ENCODE data around the gene HSP90AB1.

The HSP90AB1 gene

DNA sequence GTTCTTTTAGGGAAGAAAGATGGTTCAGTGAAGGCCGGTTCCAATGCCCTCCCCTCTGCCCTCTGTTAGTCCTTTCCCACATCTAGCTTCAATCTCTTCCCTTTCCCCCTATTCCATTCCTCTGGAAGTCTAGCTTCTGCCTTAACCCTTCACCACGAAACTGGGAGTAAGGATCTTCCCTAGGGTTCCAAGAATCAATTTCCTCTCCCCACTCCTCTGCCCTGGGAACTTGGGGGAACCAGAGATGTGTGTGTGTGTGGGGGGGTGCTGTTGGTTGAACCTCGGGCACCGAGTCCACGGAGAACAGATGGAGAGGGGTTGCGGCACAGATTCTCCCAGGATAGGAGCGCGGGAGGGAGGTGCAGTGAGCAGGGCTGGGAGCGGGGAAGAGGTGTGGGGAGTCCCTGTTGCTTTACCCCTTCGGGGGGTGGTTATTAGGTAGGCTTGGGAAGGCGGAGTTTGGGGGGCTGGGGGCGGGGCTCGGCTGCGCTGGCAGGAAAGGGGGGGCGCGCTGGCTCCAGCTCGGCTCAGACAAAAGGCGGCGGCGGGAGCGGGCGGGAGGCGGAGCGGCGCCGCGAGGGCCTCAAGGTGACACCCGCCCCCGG is 23.1 kb downstream of the HSP90AB1 start, which contains the start of gene TMEM151B:
Gene TMEM151B (plus strand): TSS at position 530 of the 605 bp plus-strand sequence. CDS start 293 bp downstream, outside the sequence.
- DNase-seq, result peak; percentile 16

DNA sequence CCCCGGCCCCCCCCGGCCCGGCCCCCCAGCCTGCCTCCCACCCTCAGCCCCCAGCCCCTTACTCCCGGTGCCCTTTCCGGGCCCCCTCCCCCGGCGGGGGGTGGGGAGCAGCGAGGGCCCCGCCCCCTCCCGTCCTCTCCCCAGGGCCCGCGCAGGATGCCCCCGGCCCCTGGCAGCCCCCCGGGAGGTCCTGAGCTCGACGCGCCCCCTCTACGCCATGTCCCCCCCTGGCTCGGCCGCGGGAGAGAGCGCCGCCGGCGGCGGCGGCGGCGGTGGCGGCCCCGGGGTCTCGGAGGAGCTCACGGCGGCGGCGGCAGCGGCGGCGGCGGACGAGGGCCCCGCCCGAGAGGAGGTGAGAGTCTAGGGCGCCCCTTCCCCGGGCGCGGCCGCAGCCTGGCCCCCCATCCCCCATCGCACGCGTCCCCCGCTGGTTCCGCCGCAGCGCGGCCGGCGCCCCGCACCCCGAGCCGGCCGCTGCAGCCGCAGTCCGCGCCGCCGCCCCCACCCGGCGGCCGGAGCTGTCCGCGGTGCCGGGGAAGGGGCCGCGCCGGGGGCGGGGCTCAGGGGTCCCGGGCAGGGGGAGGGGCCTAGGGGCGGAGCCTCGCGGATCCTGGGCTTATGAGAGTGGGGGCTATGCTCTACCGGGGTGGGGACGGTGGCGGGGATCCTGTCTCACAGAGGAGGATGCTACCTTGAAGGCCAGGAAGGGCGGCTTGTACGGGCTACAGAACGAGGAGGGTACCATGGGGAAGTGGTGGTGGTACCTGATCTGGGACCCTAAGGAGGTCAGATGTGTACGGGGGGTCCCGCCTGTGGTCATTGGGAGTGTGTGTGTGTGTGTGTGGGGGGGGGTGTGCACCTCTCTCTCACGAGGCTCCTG is 23.9 kb downstream of the HSP90AB1 start:
- peak; percentile 46 for DNase-seq

DNA sequence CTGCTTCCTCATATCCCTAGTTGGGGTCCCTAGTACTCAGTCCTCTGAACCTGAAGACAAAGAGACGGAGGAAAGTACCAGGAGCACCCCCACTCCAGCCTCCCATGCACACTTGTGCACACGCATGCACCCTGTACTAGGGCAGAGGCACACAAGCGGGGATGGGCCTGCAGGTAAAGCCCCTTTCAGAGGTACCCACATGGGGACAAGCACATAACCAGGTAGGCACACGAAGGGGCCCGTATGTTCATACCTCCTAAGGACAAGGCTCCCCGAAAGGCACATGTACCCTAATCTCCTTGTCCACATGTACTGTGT is 24.5 kb downstream of the HSP90AB1 start:
- DNase-seq, result no peak

DNA sequence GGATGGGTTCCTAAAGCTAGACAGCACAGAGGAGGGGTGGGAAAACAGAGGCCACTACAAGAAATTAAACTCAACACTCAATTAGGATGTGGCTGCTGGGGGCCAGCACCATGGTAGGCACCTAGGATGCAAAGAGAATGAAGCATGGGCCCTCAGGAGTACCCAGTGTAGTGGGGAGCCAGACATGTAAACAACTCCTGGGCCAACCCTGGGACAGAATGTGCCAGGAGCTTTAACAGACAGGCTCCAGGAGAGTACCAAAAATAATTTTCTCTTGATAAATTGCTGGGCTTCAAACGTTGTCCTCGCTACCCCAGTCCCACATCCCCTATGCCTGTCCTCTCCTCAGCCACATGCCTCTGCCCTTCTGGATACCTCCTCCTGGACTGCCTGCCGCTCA is 25.0 kb downstream of the HSP90AB1 start:
- no peak for DNase-seq

DNA sequence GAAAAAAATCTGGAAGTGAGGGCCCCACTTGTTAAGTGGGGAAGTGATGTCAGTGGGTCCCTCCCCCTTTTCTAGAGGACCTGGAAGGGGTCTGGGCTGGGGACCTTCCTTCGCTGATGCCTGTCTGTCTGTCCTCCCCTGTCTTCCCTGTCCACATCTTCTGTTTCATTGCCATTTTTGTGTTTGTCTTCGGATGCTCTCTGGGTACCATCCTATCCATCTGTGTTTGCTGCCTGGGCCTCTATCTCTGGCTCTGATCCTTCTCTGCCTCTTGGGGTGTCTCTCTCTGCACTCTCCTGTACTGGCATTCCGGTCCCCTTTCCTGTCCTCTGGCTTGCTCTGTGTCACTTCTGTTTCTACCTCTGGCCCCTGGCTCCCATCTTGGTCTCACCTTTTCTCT is 25.6 kb downstream of the HSP90AB1 start:
- DNase-seq, result no peak

DNA sequence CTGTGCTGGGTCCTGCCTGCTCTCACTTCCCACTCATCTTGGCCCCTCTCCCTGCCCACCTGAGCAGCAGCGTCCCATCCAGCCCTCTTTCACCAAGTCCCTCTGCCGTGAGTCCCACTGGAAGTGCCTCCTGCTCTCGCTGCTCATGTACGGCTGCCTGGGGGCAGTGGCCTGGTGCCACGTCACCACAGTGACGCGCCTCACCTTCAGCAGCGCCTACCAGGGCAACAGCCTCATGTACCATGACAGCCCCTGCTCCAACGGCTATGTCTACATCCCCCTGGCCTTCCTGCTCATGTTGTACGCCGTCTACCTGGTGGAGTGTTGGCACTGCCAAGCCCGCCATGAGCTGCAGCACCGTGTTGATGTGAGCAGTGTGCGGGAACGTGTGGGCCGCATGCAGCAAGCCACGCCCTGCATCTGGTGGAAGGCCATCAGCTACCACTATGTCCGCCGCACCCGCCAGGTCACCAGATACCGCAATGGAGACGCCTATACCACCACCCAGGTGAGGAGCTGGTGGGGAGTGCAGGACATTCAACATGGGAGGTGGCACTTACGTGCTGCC is 26.2 kb downstream of the HSP90AB1 start:
- DNase-seq, result no peak

DNA sequence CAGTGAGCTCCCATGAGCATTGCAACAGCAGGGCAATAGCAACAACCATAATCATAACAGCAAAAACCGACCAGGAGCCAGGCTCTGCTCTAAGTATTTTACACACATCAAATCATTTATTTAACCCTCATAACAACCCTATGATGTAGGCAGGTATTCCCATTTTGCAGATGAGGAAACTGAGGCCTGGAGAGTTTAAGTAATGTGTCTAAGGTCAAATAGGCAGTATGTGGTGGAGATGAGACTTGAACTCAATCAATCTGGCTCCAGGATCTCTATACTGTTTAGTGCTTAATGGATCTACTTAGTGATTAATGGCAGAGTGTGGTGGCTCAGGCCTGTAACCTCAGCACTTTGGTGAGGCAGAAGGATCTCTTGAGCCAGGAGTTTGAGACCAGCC is 26.7 kb downstream of the HSP90AB1 start:
- DNase-seq, result no peak

DNA sequence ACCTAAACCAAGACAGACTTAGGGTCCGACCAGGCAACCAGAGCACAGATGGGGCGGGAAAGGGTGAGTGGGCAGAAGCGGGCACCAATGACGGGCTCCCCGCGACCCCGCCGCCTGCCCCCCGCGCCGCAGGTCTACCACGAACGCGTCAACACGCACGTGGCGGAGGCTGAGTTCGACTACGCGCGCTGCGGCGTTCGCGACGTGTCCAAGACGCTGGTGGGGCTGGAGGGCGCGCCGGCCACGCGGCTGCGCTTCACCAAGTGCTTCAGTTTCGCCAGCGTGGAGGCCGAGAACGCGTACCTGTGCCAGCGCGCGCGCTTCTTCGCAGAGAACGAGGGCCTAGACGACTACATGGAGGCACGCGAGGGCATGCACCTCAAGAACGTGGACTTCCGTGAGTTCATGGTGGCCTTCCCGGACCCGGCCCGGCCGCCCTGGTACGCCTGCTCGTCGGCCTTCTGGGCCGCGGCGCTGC is 28.4 kb downstream of the HSP90AB1 start:
- no peak for DNase-seq

DNA sequence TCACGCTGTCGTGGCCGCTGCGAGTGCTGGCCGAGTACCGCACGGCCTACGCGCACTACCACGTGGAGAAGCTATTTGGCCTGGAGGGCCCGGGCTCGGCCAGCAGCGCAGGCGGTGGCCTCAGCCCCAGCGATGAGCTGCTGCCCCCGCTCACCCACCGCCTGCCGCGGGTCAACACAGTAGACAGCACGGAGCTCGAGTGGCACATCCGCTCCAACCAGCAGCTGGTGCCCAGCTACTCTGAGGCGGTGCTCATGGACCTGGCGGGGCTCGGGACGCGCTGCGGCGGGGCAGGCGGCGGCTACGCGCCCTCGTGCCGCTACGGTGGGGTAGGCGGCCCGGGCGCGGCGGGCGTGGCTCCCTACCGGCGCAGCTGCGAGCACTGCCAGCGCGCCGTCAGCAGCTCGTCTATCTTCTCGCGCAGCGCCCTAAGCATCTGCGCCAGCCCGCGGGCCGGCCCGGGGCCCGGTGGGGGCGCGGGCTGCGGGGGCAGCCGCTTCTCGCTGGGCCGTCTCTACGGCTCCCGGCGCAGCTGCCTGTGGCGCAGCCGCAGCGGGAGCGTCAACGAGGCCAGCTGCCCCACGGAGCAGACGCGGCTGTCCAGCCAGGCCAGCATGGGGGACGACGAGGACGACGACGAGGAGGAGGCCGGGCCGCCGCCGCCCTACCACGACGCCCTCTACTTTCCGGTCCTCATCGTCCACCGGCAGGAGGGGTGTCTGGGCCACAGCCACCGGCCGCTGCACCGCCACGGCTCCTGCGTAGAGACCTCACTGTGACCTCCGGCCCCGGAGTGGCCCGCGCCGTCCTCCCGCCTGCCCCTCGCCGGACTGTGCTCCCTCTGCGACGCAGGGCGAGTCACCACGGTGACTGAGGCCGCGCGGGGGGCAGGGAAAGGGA is 29.1 kb downstream of the HSP90AB1 start:
- DNase-seq, result no peak

DNA sequence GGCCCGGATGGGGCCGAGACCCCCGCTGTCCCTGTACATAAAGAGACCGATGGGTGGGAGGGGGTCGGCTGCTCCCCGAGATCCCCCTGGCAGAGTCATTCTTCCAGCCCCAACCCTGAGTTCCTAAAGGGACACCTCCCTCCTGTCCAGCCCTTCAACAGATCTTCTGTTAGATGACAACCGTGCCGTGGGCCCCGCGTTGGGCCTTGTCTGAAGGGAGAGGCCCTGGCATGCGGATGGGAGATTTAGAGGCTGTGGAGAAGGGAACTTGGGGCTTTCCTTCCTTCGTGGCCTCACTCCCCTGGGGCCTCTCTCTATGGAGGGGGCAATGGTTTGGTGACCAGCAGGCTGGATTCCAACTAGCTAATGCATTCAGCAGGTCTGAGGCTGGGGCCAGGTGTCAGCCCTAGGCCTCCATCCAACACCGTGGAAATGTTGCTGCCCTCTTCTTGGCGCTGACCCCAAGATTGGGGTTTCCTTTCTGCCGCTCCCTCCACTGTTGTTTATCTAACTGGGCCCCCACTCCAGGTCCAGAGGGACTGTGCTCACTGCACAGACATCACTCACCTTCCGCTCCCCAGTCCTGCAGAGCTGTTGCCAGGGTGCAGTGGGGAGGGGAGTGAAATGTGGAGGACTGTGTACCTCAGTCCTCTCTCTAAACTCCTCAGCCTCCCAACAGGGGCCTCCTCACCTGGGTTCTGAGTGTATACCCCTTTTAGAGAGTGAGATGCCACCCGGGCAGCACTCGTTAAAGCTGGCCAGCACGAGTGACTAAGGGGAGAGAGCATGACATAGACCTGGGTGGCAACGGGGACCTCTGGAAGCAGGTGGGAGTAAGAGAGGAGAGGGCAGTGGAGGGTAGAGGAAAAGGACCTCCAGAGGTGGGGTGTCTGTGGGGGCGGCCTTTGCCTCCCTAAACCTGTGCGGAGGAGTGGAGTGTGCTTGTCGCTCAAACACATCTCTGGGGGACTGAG is 30.1 kb downstream of the HSP90AB1 start:
- DNase-seq, result no peak

DNA sequence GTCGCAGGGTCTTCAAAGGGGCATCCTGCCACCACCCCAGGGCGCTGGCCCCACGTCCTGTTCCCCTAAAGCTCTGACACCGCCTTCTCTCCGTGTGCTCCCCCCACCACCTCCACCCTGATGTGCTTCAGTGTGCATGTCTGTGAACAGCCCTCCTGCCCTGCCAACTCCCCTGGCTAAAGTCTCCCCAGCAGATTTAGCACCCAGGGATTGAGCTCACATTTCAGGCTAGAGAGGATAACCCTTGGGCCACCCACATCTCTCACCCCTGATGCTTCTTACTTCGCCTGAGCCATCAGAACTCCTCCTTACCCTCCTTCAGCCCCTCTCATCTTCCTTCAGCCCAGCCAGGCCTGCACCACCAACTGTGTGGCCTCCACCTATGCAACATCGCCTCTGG is 30.9 kb downstream of the HSP90AB1 start:
- no peak for DNase-seq

DNA sequence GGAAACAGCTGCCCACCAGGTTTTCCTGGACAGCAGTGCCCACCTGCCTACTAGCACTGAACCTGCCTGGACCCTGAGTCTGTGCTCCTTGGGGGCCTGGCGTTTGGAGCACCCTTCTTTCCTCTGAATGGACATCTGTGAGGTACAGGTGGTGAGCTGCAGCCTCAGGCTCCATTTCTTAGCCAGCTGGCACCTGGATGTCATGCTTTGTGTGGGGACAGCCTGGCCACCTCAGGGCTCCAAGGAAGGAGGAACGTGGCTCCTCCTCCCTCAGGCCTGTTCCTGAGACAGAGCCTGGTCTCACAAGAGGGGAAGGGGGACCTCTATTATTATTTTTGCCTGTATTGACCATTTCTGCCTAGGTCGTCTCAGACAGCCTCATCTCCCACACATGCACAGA is 31.4 kb downstream of the HSP90AB1 start:
- DNase-seq, result no peak

DNA sequence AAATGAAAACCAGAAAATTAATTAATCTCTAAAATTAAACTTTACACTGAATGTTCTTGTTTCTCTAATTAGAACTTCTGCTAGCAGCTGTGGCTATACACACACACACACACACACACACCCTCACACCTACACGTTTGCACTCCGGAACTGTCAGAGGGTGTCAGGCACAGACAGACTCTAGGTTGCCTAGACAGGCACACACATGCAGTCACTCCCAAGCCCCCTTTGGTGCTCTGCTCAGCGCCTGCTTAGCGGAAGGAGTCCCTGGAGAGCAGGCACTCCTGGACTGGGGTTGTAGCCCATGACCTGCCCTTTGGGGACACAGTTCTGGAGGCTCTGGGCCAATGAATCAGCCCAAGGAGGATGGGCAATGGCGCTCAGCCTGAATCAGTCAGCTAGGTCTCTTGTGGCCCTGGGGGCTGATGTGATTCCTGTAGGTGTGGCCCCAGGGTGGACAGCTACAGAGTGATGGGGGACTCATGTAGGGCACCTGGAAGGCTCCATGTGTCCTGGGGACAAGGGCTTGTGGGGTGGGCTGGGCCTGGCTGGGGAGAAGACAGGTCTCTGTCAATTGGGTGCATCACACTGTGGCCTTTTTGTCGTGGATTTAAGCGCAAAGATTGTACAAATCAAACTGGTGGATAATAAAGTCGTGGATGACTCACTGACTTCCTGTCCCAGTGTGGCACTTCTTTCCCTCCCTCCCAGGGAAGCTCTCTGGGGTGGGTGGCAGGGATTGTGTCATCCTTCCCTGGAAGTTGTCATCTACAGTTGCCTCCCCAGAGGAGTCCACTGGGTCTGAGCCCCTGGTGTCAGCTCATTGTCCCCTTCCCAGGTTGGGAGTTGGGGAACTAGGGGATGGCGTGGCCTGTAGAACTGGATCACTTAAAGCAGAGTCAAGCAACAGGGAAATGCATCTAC is 32.1 kb downstream of the HSP90AB1 start:
- no peak for DNase-seq

DNA sequence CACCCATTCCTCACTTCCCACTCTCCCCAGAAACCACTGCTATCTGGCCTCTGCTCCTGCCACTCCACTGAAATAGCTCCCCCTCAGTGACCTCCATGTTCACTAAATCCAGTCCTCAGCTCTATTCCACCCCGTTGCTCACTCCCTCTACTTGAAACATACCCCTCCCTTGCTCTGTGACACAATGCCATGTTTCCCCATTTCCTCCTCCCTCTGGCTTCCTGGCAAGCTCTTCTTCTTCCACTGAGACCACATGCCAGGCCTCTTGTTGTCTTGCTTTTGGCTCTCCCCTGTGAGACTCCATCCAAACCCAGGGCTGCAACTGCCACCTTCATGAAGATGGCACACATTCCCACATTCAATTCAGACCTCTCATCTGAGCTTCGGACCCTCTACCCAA is 37.2 kb downstream of the HSP90AB1 start:
- DNase-seq, result no peak

DNA sequence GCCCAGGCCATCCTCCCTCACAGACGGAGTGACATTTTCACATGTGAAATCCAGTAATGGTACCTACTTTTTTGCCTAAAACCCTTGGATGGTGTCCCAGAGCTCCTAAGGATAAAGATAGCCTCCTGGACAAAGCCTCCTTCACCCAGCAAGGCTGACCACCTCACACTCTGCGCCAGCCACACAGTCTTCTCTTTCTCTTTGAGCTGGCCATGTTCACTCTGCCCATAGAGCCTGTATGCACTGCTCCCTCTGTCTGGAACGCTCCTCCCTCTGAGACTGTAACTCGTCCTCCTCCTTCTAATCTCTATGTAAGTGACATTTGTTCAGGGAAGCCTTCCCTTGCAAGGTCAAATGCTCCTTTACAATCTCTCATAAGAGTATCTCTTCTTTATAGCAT is 38.0 kb downstream of the HSP90AB1 start:
- no peak for DNase-seq

DNA sequence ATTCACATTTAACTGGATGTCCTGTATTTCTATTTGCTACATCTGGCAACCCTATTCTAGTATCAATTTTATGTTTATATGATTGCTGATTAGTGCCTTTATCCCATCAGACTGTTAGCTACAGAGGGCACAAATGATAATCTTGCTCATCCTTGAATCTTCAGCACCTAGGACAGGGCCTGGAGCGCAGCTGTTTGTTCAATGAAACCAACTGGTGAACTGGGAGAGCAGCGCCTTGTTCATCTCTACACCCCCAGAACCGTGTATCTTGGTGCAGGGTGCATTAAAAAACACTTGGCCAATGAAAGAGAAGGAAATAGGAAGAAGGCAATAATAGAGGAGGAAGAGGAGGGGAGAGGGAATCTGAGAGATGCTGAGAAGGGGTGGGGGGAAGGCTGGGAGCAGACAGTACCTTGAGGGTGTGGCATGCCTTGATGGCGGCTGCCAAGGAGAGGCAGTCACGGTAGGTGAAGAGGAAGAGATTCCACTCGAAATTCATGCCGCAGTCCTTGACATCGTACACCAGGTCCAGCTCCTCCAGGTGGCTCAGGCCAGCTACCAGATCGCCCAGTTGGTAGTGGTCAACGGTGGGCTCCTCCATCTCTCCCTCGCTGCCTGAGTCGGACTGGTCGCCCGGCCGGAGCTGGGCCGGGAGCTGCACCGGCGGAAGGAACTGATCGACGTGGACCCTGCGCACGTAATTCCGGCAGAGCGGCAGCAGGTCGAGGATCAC is 38.8 kb downstream of the HSP90AB1 start:
- DNase-seq, result no peak

DNA sequence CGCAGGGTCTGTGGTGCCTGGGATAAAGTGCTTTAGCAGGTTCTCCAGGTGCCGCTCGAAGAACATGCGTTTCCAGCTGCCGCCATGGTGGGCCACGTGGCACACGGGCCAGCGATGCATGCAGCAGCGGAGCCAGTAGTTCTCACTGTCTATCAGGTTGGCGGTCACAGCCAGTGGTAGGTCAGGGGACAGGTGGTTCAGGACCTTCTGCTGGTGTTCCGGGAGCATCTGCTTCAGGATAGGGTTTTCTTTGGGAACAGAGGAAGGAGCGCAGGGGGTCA is 39.3 kb downstream of the HSP90AB1 start:
- DNase-seq, result no peak

DNA sequence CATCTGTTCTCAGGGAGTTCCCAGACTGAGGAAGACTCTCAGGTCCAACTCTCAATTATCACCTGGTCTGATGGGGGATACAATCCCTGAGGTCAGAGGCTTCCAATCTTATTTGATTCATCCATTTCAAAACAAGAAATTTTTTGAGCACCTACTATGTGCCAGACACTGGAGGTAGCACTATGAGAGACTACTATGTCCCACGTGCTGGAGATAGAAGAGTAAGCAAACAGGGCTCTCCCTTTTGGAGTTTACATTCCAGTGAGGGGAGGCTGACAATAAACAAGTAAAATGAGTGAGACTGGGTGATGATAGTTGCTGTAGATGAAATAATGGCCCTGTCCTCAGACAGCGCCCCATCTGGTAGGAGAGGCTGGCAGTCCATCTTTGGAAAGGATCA is 39.8 kb downstream of the HSP90AB1 start:
- no peak for DNase-seq

DNA sequence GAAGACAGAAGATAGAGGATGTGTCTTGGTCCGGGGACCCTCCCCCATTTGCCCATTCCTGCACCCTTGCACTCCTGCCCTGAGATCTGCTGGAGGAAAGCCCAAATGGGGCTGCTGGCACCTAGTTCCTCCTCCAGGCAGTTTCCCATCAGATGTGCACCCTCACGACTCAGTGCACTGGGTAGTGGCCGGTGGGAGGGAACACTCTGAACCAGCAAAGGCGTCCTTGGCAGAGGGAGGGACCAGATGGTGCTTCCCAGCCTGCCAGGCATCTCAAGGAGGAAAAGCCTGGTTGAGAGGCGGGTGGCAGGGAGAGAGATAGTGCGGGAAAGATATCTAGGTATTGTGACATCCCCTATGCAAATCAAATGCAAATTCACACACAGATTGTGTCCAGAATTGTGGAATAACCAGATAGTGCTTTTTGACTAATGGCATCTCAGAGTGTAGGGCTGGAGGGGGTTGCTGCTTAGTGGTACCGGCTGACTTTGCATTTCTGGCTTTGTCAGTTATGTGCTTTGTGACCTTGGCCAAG is 42.9 kb downstream of the HSP90AB1 start:
- no peak for DNase-seq

DNA sequence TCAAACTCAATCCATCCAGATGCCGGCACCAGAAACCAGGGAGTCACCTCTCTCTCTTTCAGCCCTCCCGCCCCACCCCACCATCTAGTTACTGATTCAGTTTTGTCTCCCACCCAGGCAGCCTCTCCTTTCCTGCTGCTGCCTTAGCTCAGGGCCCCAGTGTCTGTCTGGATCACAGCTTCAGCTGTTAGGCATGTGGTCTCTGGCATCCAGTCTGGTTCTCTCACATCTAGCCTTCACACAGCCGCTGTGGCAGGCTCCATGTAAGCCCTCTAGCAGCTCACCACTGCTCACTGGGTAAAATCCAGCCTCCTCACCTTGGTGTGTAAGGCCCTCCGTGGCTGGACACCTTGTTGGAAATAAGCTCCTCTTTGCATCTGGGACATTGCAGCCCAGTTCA is 44.9 kb downstream of the HSP90AB1 start:
- no peak for DNase-seq

Measured in NCI-H1105 treated with DMSO at 0.1 percent for 48 hours (cell line).